PFSK-1 (cell line): Measurements from ENCODE around the gene PHACTR3.

Experiments used
- FOXP2 ChIP-seq: optimal IDR thresholded peaks from 2 replicates; pipeline ENCODE3; 2011; ENCODE audit warnings: borderline replicate concordance, control low read depth, inconsistent platforms; ENCODE audit not compliant: insufficient read depth; ENCODE audit errors: extremely low read length, extremely low read depth
- SIN3A ChIP-seq: IDR thresholded peaks from 2 replicates; pipeline ENCODE4 v1.6.1; 2012; ENCODE audit warnings: mild to moderate bottlenecking, low read length, moderate library complexity, borderline replicate concordance; ENCODE audit not compliant: insufficient read depth

GRCh38 chr20:59776626-59777330, 172.4 kb downstream of the PHACTR3 start:
- no peak for TF ChIP-seq FOXP2
- TF ChIP-seq SIN3A: no peak
